ENCODE results near the gene ESR2.
"Not testable (repeated sequence)": the region's sequence is repeated elsewhere in the genome, so short reads cannot be mapped to it uniquely, and the experiment has no call there.

ESR2 gene

DNA sequence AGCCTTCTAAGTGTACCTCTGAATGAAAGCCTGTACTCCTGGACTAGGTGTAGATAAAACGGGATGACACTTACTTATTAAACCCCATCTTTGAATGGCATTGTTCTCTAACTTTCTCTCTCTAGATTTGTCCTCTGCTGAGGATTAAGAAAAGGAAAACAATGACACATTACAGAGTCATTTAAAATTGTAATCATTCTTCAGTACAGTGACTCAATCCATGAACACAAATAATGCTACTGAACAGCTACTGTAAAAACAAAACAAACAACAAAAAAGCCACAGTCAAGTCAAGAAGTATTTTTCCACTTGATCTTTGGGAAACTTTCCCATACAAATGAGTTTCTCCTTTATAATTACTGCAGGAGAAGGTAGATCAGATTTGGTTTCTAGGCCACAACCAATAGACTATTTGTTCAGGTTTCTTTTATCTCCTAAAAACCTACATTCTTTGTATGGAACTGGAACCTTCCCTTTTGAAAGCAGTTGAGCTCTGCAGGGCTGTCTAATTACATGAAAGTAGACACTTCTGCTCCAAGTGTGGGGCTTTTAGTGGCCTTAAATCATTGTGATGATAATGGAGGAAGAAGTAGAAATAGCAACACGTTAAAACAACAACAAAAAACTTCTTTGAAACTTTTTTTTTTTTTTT is 219.1 kb downstream of the ESR2 start:
- DNase-seq: no peak

DNA sequence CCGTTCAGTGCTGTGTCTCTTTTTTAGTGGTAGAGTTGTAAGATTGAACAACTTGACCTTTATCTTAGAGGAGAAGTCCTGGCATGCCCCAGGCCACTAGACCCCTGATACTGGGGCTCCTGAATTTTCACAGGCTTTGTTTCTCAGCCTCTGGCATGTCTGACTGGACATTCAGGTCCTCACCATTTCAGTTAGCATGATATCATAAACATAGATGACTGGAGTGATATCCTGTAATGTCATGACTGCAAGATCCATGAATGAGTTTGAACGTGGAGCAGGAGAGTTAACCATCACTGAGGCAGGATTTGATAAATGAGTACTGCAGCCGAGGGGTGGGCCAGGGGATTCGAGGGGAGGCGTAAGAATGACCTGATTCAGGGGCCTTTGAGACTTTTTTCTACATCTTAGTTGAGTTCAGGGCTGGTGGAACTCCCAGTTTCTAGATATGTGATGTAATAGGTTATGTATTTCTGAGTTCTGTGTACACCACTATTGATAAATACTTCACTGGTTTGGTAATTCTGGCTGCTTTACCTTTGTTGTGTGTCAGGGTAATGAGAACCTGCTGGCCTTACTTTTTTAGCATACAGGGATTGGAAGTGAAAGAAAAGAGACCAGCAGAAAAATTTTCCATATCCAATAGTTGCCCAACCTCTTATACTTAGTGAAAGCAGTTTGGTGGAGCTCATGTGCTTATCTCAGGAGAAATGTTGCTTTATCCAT is 224.4 kb downstream of the ESR2 start:
- no peak for DNase-seq

DNA sequence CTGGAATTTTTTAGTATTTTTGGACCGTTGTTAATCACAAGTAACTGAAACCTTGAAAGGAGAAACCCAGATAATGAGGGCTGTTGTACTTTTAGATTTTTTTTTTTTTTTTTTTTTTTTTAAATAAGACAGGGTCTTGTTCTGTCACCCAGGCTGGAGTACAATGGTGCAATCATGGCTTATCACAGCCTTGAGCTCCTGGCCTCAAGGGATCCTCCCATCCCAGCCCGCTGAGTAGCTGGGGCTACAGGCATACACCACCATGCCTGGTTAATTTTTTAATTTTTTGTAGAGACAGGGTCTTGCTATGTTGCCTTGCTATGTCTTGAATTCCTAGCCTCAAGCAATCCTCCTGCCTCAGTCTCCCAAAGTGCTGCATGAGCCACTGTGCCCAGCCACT is 229.7 kb downstream of the ESR2 start:
- DNase-seq: no peak

DNA sequence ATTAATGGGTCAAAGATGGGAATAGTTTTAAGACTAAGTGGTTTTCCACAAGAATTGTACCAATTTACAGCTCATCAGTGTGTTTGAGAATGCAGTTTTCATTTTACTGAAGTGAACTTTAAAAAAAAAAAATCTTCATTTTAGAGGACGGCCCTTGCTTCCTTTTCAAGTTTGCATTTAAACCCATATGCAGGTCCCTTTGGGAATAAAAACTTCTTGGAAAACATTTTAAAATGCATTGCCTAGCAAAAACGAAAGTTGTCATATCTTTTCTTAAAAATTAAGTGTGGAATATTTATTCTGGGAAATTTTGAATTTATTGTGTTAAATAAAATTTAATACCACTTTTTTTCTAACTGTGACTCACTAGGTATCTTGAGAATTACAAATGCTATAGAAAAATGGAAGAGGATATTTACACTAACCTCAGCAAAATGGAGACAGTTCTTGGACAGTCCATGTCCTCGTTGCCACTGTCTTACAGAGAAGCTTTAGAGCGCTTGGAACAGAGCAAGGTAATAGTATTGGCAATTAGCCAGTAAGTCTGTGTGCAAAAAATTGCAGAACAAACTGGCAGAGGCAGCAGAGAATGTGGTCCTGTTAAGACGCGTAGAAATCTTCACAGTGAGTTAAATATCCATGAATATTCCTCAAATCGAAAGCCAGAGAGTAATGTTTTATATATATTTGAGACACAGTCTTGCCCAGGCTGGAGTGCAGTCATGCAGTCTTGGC is 231.6 kb downstream of the ESR2 start:
- DNase-seq: no peak

DNA sequence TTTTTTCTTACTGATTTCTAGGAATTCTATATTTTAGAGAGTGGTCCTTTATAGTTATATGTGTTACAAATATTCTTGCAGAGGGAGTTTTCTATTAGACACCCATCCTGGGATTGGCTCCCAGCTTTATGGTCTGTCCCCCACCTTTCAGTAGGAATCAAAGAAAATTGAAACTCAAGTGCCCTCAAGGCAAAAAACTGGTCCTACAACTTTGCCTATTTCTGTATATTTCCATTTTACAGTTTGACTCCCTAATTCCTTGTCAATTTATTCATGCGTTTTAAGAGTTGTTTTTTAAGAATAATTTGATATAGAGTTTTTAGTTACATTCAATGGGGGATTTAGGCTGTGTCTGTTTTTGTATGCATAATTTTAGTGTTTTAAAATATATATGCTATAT is 232.5 kb downstream of the ESR2 start:
- no peak for DNase-seq

DNA sequence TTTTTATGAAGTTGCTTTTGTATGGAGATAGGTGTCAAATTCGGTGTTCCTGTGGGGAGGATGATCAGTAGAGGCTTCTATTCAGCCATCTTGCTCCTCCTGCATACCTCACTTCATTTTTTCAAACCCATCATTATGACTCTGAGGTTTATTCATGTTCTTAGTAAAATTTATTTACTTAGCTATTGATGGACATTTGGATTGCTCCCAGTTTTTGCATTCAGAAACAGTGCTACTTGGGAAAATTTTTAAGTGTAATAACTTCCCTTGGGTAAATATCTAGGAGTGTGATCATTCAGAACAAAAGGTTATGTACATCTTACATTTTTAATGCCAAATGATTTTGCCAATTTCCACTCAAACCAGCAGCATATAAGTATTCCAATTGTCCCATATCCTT is 233.1 kb downstream of the ESR2 start:
- DNase-seq: no peak

DNA sequence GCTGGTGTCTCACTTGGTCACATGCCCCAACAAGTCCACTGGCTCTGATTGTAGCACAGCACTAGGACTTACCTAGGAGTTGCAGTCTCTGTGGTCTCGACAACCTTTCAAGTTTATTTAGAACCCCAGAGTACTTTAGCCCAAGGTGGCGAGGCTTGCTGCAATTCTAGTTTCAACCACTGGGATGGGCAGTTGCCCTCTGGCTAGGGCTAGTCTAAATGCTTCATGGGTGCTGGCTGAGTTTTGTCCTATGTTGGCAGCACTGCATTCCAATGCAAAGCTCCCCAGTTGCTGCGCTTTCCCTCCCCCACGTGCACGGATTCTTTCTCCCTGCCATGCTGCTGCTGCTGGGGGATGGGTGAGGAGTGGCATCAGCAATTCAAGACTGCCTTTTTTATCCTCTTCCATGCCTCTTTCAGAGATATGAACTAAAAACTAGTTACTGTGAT is 233.5 kb downstream of the ESR2 start:
- no peak for DNase-seq

DNA sequence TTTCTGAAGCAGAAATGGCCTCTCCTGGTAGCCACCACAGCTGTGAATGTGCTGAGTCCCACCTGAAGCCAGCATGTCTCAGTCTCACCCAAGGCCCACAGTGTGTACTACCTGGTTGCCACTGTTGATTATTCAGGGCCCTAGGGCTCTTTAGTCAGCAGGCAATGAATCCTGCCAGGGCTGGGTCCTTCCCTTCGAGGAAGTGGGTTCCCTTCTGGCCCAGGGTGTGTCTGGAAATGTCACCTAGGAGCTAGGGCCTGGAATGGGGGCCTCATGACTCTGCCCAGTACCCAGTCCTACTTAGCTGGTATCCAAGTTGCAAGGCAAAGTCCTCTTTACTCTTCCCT is 234.0 kb downstream of the ESR2 start:
- DNase-seq: no peak

DNA sequence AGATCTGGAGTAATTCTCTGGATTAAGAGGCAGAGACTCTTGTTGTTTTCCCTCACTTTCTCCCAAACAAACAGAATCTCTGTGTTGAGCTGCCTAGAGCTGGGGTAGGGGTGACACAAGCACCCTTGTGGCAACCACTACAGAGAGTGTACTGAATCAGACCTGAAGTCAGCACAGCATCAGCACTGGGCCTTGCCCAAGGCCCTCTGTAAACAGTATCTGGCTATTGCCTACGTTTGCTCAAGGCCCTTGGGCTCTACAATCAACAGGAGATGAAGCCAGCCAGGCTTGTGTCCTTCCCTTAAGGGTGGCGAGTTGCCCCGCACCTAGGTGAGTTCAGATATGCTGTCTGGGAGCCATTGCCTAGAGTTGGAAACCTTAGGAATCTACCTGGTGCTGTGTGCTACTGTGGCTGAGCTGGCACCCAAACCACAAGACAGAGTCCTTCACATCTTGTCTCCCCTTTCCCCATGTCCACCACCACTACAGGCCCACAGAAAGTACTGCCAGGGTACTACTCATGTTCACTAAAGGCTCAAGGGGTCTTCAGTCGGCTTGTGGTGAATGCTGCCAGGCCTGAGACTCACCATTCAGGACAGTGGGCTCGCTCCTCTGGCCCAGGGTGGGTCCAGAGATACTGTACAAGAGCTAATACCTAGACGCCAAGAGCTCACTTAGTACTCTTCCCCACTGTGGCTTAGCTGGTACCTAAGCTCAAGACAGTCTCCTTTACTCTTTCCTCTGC is 234.5 kb downstream of the ESR2 start:
- DNase-seq: no peak

DNA sequence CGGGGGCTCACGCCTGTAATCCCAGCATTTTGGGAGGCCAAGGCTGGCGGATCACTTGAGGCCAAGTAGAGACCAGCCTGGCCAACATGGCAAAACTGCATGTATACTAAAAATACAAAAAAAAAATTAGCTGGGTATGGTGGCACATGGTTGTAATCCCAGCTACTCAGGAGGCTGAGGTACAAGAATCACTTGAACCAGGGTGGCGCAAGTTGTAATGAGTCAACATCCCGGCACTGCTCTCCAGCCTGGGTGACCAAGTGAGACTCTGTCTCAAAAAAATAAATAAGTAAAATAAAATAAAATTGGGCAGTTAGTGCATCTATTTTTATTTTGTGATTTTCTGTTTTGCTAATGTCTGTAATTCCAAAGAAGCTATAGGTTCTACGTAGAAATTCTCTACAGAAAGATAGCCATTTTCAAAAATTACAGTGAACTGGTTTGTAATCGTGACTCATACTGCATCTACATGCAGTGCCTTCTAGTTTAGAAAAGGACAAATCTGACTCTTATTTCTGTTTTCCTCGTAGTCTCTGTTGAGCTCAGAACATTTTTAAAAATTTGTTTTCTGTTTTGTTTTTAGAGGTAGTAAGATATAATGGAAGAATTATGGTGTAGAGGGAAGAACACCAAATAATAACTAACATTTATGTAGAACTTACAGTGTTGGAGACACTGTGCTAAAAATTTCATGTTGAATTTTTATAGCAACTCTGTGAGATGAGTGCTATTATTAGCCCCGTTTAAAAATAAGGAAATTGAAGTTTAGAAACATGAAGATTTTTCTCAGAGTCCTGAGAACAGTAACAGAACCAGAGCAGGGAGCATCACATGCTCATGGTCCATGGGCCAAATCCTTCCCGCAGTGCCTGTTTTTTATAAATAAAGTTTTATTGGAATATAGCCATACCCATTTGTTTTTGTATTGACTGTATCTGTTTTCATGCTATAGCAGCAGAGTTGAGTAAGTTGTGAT is 240.2 kb downstream of the ESR2 start:
- DNase-seq: no peak

DNA sequence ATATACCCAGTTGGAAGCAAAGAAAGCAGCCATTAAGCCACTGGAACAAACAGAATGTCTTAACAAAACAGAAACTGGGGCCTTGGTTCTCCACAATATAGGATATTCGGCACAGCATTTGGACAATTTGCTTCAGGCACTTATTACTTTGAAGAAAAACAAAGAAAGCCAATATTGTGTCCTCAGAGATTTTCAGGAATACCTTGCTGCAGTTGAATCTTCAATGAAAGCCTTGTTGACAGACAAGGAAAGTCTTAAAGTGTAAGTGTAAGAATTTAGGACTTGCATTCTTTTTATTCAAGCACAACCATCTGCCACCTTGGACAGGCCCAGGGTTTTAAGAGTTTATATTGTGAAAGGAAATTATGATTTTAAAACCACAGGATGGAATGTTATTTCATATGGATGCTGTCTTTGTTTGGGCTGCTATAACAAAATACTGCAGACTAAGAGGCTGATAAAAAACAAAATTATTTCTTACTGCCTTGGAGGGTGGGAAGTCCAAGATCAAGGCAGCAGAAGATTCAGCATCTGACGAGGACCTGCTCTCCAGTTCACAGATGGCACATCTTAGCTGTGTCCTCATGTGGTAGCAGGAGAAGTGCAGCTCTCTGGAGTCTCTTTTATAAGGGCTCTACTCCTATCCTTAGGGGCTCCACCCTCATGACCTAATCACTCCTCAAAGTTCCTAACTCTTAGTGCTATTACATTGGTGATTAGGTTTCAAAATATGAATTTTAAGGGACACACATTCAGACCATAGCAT is 244.4 kb downstream of the ESR2 start:
- DNase-seq: no peak

DNA sequence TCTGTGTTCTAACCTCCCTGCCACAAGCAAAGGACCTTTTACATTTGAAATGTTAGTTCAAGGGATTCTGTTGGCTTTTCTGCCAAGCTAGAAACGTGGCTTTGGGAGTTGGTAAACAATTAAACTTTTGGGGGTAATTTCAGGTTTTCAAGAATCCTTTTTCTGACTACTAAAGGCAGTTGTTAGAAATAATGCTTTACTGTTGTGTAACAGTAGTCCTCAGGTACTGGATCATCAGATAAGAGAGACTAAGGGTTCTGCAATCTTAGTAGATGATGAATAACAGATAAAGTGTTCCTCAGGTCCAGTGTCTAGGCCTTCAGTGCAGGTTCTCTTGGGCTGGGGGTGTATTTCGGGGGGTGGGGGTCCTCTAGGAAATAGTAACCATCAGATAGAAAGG is 249.1 kb downstream of the ESR2 start:
- DNase-seq: no peak

DNA sequence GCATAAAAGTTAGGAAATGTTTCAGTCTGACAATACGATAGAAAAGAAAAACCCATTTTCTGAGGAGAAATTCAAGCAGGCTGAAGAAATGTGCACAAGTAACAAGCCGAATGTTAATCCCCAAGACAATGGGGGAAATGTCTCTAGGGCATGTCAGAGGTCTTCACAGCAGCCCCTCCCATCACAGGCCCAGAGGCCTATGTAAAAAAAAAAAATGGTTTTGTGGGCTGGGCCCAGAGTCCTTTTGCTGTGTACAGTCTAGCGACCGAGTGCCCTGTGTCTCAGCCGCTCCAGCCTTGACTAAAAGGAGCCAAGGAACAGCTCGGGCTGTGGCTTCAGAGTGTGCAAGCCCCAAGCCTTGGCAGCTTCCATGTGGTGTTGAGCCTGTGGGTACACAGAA is 250.9 kb downstream of the ESR2 start:
- not testable (repeated sequence) for DNase-seq

DNA sequence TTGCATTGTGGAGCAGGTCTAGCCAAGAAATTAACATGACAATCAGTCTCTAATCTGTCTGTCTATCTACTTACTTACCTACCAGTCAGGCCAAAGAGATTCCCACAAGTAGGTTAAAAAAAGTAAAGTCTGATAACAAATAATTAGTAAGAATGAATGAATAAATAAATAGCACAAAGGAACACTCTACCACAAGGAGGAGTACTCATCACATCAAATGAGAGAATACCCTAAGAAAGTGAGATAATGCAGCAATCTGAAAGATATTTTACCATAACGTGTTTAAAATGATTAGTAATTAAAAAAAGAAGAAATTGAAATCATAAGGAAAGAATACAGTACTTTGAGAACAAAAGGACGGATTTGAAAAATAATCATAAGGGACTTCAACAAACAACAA is 254.1 kb downstream of the ESR2 start:
- no peak for DNase-seq

DNA sequence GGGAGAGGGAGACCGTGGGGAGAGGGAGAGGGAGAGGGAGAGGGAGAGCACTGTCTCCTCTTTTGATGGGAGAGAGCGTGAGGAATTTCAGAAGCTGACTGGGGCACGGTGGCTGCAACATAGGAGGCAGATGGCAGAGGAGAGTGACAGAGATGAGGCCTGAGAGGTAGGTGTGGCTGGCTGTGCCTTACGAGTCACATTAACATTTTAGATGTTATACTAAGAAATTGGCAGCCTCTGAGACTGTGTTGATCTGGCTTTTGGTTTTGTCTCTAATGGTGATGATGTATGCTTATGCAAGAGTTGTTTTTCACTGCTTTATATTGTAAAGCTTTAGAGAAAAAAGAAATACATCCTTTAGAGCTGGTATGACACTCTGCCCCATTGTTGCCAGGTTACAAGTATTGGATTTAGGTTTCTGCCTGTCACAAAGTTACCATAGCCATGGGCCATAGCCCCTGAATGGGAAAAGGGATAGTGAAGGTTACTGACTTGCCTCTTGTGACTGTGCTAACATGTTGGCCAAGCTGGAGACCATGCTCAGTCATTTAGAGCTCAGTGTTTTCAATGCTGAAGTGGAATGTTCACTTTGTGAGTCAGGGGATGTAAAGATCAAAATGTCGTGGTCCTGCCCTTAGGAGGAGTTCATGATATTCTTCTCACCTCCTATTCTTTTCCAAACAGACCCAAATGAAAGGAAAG is 255.2 kb downstream of the ESR2 start:
- DNase-seq: no peak

DNA sequence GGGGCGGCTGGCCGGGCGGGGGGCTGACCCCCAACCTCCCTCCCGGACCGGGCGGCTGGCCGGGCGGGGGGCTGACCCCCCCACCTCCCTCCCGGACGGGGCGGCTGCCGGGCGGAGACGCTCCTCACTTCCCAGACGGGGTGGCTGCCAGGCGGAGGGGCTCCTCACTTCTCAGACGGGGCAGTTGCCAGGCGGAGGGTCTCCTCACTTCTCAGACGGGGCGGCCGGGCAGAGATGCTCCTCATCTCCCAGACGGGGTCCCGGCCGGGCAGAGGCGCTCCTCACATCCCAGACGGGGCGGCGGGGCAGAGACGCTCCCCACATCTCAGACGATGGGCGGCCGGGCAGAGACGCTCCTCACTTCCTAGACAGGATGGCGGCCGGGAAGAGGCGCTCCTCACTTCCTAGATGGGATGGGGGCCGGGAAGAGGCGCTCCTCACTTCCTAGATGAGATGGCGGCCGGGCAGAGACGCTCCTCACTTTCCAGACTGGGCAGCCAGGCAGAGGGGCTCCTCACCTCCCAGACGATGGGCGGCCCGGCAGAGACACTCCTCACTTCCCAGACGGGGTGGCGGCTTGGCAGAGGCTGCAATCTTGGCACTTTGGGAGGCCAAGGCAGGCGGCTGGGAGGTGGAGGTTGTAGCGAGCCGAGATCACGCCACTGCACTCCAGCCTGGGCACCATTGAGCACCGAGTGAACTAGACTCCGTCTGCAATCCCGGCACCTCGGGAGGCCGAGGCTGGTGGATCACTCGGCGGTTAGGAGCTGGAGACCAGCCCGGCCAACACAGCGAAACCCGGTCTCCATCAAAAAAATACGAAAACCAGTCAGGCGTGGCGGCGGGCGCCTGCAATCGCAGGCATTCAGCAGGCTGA is 256.1 kb downstream of the ESR2 start:
- not testable (repeated sequence) for DNase-seq

DNA sequence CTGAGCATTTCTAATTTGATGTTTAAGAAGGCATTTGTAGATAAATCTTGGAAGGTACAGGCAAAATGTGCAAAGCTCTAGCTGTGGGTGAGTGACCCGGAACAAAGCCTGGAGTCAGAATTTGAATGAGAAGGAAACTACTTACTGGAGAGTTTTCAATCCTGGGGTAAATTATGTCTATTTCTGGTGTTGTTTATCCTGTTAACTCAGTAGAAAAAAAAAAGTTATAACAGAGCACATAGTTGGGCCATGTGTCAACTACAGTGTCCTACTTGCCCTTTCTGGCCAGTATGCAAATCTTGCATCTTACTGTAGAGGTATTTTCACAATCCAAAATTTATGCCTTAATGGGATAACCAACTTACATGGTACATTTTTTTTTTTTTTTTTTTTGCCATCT is 259.0 kb downstream of the ESR2 start:
- DNase-seq: no peak

Measured in SHP77 treated with DMSO at 0.1 percent for 48 hours (cell line).